Astrocyte (in vitro differentiated cells and primary cell): Measurements from ENCODE around the gene MATCAP1. TPM values are rescaled to one million over a fixed set of nuclear protein-coding genes. Genes with fewer than 3 reads are reported as not detected.

ENCODE experiments used
- DNase-seq: peaks from one replicate; pipeline ENCODE4 v3.0.0-alpha.2; 2010; ENCODE audit warnings: low read depth
- FAIRE-seq: peaks from 2 replicates; lab custom pipeline; 2011; peaks lifted over from hg19 to GRCh38; lab: Jason Lieb, UNC
- H2AFZ ChIP-seq: 2 replicates; pipeline ENCODE4 v1.6.0; 2012; ENCODE audit warnings: low read depth, low read length, inconsistent platforms
- H3K27ac ChIP-seq: 2 replicates; pipeline ENCODE4 v1.5.1; 2011; ENCODE audit warnings: low read depth, low read length, inconsistent platforms
- H3K27me3 ChIP-seq: 2 replicates; pipeline ENCODE4 v1.6.0; 2011; ENCODE audit warnings: low read length, inconsistent platforms; ENCODE audit not compliant: insufficient read depth
- H3K36me3 ChIP-seq: 2 replicates; pipeline ENCODE4 v1.5.1; 2011; ENCODE audit warnings: low read length, inconsistent platforms; ENCODE audit not compliant: insufficient read depth
- H3K4me1 ChIP-seq: 2 replicates; pipeline ENCODE4 v1.5.1; 2011; ENCODE audit warnings: low read length, inconsistent platforms; ENCODE audit not compliant: insufficient read depth
- H3K4me2 ChIP-seq: 2 replicates; pipeline ENCODE4 v1.6.0; 2012; ENCODE audit warnings: low read length, inconsistent platforms
- H3K4me3 ChIP-seq: 2 replicates; pipeline ENCODE4 v1.5.1; 2011; ENCODE audit warnings: low read depth, mild to moderate bottlenecking, low read length, inconsistent platforms; ENCODE audit not compliant: insufficient read depth
- H3K79me2 ChIP-seq: 2 replicates; pipeline ENCODE4 v1.6.0; 2012; ENCODE audit warnings: mild to moderate bottlenecking, low read length, inconsistent platforms; ENCODE audit not compliant: insufficient read depth
- H3K9ac ChIP-seq: 2 replicates; pipeline ENCODE4 v1.6.0; 2012; ENCODE audit warnings: mild to moderate bottlenecking, low read length, inconsistent platforms
- H3K9me3 ChIP-seq: 2 replicates; pipeline ENCODE4 v1.5.1; 2012; ENCODE audit warnings: low read depth, mild to moderate bottlenecking, low read length, inconsistent platforms; ENCODE audit not compliant: insufficient read depth
- H4K20me1 ChIP-seq: 2 replicates; pipeline ENCODE4 v1.6.0; 2012; ENCODE audit warnings: low read length, inconsistent platforms; ENCODE audit not compliant: insufficient read depth
- H3K27ac Mint-ChIP-seq: one replicate; pipeline ENCODE4 v1.8.0; 2021; ENCODE audit warnings: mild to moderate bottlenecking, mixed read lengths; ENCODE audit not compliant: unreplicated experiment
- H3K27me3 Mint-ChIP-seq: one replicate; pipeline ENCODE4 v1.8.0; 2021; ENCODE audit warnings: low read depth, mixed read lengths; ENCODE audit not compliant: unreplicated experiment
- H3K36me3 Mint-ChIP-seq: one replicate; pipeline ENCODE4 v1.8.0; 2021; ENCODE audit warnings: low read depth, mixed read lengths; ENCODE audit not compliant: unreplicated experiment
- H3K4me1 Mint-ChIP-seq: one replicate; pipeline ENCODE4 v1.8.0; 2021; ENCODE audit warnings: low read depth, mixed read lengths; ENCODE audit not compliant: unreplicated experiment
- H3K4me3 Mint-ChIP-seq: one replicate; pipeline ENCODE4 v1.8.0; 2021; ENCODE audit warnings: mild to moderate bottlenecking, moderate library complexity, mixed read lengths; ENCODE audit not compliant: unreplicated experiment
- H3K9me3 Mint-ChIP-seq: one replicate; pipeline ENCODE4 v1.8.0; 2021; ENCODE audit warnings: mild to moderate bottlenecking, mixed read lengths; ENCODE audit not compliant: unreplicated experiment
- CTCF ChIP-seq: IDR thresholded peaks from 2 replicates; pipeline ENCODE4 v1.5.1; 2011; ENCODE audit warnings: low read depth, mild to moderate bottlenecking, inconsistent platforms, low read length, moderate library complexity; ENCODE audit not compliant: insufficient read depth
- EZH2 ChIP-seq: IDR thresholded peaks from 2 replicates; pipeline ENCODE4 v1.6.1; 2012; ENCODE audit warnings: mild to moderate bottlenecking, low read length, inconsistent platforms; ENCODE audit not compliant: insufficient read depth
- total RNA-seq: library from RNA; stranded (reverse); gene quantifications from 2 replicates; pipeline ENCODE4 v1.2.1, GENCODE V29; 2021

Gene MATCAP1
- total RNA-seq, 1 donor from 2014 or later = 26.1 TPM

GRCh38 chr16:67229906-67230808 lies 46.4 kb upstream of the MATCAP1 start:
- no peak overlapping the region for H2AFZ ChIP-seq
- peaks cover 35% of the 10 kb centered on the region for H3K36me3 ChIP-seq
- peaks cover 20% of the 10 kb centered on the region for H3K4me1 ChIP-seq
- Mint-ChIP-seq H3K4me1 (peaks cover 3% of the 10 kb centered on the region), H3K9me3 (no peaks in the 10 kb centered on the region), H3K27ac (no peak overlapping the region), H3K4me3 (no peak overlapping the region), H3K27me3 (no peaks in the 10 kb centered on the region), H3K36me3 (peaks cover 11% of the 10 kb centered on the region)
- no peak overlapping the region for H3K4me2 ChIP-seq
- H3K9me3 ChIP-seq = no peaks in the 10 kb centered on the region
- H4K20me1 ChIP-seq = peaks cover 31% of the 10 kb centered on the region
- TF ChIP-seq EZH2 (no peak), CTCF (no peak)
- H3K79me2 ChIP-seq = peaks cover 50% of the 10 kb centered on the region
- DNase-seq = no peak
- no peak for FAIRE-seq
- no peak overlapping the region for H3K9ac ChIP-seq
- no peaks in the 10 kb centered on the region for H3K27me3 ChIP-seq
- no peak overlapping the region for H3K4me3 ChIP-seq
- H3K27ac ChIP-seq = no peak overlapping the region

- H3K36me3 ChIP-seq = peaks cover 35% of the 10 kb centered on the region
- peaks cover 20% of the 10 kb centered on the region for H3K4me1 ChIP-seq
- peaks cover 31% of the 10 kb centered on the region for H4K20me1 ChIP-seq
- TF ChIP-seq EZH2 (no peak), CTCF (no peak)
- FAIRE-seq = no peak
- H3K36me3 Mint-ChIP-seq = peaks cover 7% of the 10 kb centered on the region
- no peaks in the 10 kb centered on the region for H3K27me3 Mint-ChIP-seq
- H3K9me3 Mint-ChIP-seq = no peaks in the 10 kb centered on the region
- H3K27ac Mint-ChIP-seq = peak overlapping the region; percentile 41
- H3K4me3 ChIP-seq = no peak overlapping the region
- H3K9ac ChIP-seq = no peak overlapping the region
- H3K4me1 Mint-ChIP-seq = peaks cover 3% of the 10 kb centered on the region
- H3K79me2 ChIP-seq = peaks cover 50% of the 10 kb centered on the region
- no peak overlapping the region for H2AFZ ChIP-seq
- no peaks in the 10 kb centered on the region for H3K27me3 ChIP-seq
- H3K4me2 ChIP-seq = no peak overlapping the region
- DNase-seq = no peak
- H3K4me3 Mint-ChIP-seq = peak overlapping the region; percentile 69
- H3K9me3 ChIP-seq = no peaks in the 10 kb centered on the region
- no peak overlapping the region for H3K27ac ChIP-seq
These were observed 45.1 kb upstream of the MATCAP1 start for GRCh38 chr16:67228905-67229304.
